H9 (cell line): Measurements from ENCODE around the gene MASP2. TPM values are rescaled to one million over a fixed set of nuclear protein-coding genes. Genes with fewer than 3 reads are reported as not detected.

ENCODE experiments used
- DNase-seq: peaks from one replicate; pipeline ENCODE4 v3.0.0-alpha.2; 2017
- H2AFZ ChIP-seq: one replicate; pipeline ENCODE4 v1.6.1; 2013; ENCODE audit warnings: mild to moderate bottlenecking, low read length, control low read depth, moderate library complexity
- H2AK5ac ChIP-seq: 2 replicates; pipeline ENCODE4 v1.6.1; 2013; ENCODE audit warnings: low read length, control low read depth, mixed read lengths; ENCODE audit not compliant: insufficient read length
- H2BK120ac ChIP-seq: one replicate; pipeline ENCODE4 v1.6.1; 2013; ENCODE audit warnings: low read depth, mild to moderate bottlenecking, low read length, control low read depth, inconsistent platforms; ENCODE audit not compliant: poor library complexity, severe bottlenecking
- H2BK12ac ChIP-seq: 2 replicates; pipeline ENCODE4 v1.6.1; 2013; ENCODE audit warnings: low read length, control low read depth, mixed read lengths, low read depth; ENCODE audit not compliant: insufficient read length
- H2BK15ac ChIP-seq: 2 replicates; pipeline ENCODE4 v1.6.1; 2013; ENCODE audit warnings: low read depth, low read length, control low read depth
- H2BK20ac ChIP-seq: one replicate; pipeline ENCODE4 v1.6.1; 2013; ENCODE audit warnings: low read depth, mild to moderate bottlenecking, low read length, control low read depth, inconsistent platforms; ENCODE audit not compliant: poor library complexity, severe bottlenecking
- H2BK5ac ChIP-seq: 2 replicates; pipeline ENCODE4 v1.6.1; 2013; ENCODE audit warnings: low read length, control low read depth, mixed read lengths; ENCODE audit not compliant: insufficient read length
- H3K14ac ChIP-seq: 2 replicates; pipeline ENCODE4 v1.6.1; 2013; ENCODE audit warnings: low read length, control low read depth; ENCODE audit not compliant: insufficient read depth
- H3K18ac ChIP-seq: 2 replicates; pipeline ENCODE4 v1.6.1; 2013; ENCODE audit warnings: low read depth, mild to moderate bottlenecking, mixed read lengths, low read length, control low read depth; ENCODE audit not compliant: insufficient read length
- H3K23ac ChIP-seq: 2 replicates; pipeline ENCODE4 v1.6.1; 2013; ENCODE audit warnings: low read length, control low read depth, mixed read lengths, low read depth; ENCODE audit not compliant: insufficient read length
- H3K23me2 ChIP-seq: 2 replicates; pipeline ENCODE4 v1.6.1; 2013; ENCODE audit warnings: low read depth, mild to moderate bottlenecking, mixed read lengths, low read length, control low read depth; ENCODE audit not compliant: insufficient read length, poor library complexity, severe bottlenecking
- H3K27ac ChIP-seq: 2 replicates; pipeline ENCODE4 v1.5.1; 2013; ENCODE audit warnings: low read length, control low read depth, mixed read lengths, low read depth; ENCODE audit not compliant: insufficient read length
- H3K27me3 ChIP-seq: 2 replicates; pipeline ENCODE4 v1.6.1; 2013; ENCODE audit warnings: low read length, control low read depth, inconsistent platforms; ENCODE audit not compliant: insufficient read depth
- H3K4ac ChIP-seq: 2 replicates; pipeline ENCODE4 v1.6.1; 2013; ENCODE audit warnings: low read depth, mild to moderate bottlenecking, control low read depth, inconsistent platforms, low read length, moderate library complexity
- H3K4me1 ChIP-seq: 2 replicates; pipeline ENCODE4 v1.6.1; 2013; ENCODE audit warnings: low read length, control low read depth, inconsistent platforms; ENCODE audit not compliant: insufficient read depth
- H3K4me2 ChIP-seq: 2 replicates; pipeline ENCODE4 v1.6.1; 2013; ENCODE audit warnings: low read length, control low read depth, mixed read lengths; ENCODE audit not compliant: insufficient read length, insufficient read depth
- H3K56ac ChIP-seq: 2 replicates; pipeline ENCODE4 v1.6.1; 2013; ENCODE audit warnings: low read depth, mild to moderate bottlenecking, mixed read lengths, low read length, control low read depth; ENCODE audit not compliant: insufficient read length
- H3K79me1 ChIP-seq: 2 replicates; pipeline ENCODE4 v1.6.1; 2013; ENCODE audit warnings: low read depth, mild to moderate bottlenecking, moderate library complexity, low read length, control low read depth, inconsistent platforms; ENCODE audit not compliant: insufficient read depth, poor library complexity, severe bottlenecking
- H3K79me2 ChIP-seq: 2 replicates; pipeline ENCODE4 v1.6.1; 2013; ENCODE audit warnings: low read length, control low read depth, inconsistent platforms; ENCODE audit not compliant: insufficient read depth
- H3K9ac ChIP-seq: 2 replicates; pipeline ENCODE4 v1.6.1; 2013; ENCODE audit warnings: low read length, control low read depth, mixed read lengths; ENCODE audit not compliant: insufficient read length; ENCODE audit errors: extremely low read depth
- H3K9me3 ChIP-seq: one replicate; pipeline ENCODE4 v1.6.1; 2013; ENCODE audit warnings: low read depth, low read length, inconsistent platforms; ENCODE audit not compliant: control insufficient read depth
- H3T11ph ChIP-seq: one replicate; pipeline ENCODE4 v1.6.1; 2013; ENCODE audit warnings: mild to moderate bottlenecking, low read length, control low read depth, inconsistent platforms
- H4K20me1 ChIP-seq: one replicate; pipeline ENCODE4 v1.6.1; 2013; ENCODE audit not compliant: control insufficient read depth, insufficient read length, insufficient read depth
- H4K5ac ChIP-seq: 2 replicates; pipeline ENCODE4 v1.6.1; 2013; ENCODE audit warnings: low read depth, mild to moderate bottlenecking, mixed read lengths, low read length, control low read depth; ENCODE audit not compliant: insufficient read length
- H4K8ac ChIP-seq: replicated peaks from 2 replicates; pipeline ENCODE4 v1.6.1; 2013; ENCODE audit warnings: low read length, control low read depth, mixed read lengths, low read depth; ENCODE audit not compliant: insufficient read length
- H4K91ac ChIP-seq: 2 replicates; pipeline ENCODE4 v1.6.1; 2013; ENCODE audit warnings: low read depth, mild to moderate bottlenecking, moderate library complexity, mixed read lengths, low read length, control low read depth; ENCODE audit not compliant: insufficient read length
- H3K27ac Mint-ChIP-seq, 3 experiments: 2 replicates in 2 of 3; 3 replicates in 1 of 3; pipeline ENCODE4 v1.8.0; 2020 to 2021; ENCODE audit warnings: mixed read lengths in 3 of 3, mild to moderate bottlenecking in 1 of 3, moderate library complexity in 1 of 3
- H3K27me3 Mint-ChIP-seq: 2 replicates; pipeline ENCODE4 v1.8.0; 2021; ENCODE audit warnings: low read depth, mild to moderate bottlenecking, moderate library complexity, mixed read lengths
- H3K36me3 Mint-ChIP-seq, 3 experiments: 2 replicates in 2 of 3; 3 replicates in 1 of 3; pipeline ENCODE4 v1.8.0; 2020 to 2021; ENCODE audit warnings: low read depth in 3 of 3, mixed read lengths in 3 of 3; ENCODE audit not compliant: insufficient read depth in 1 of 3
- H3K4me1 Mint-ChIP-seq, 2 experiments: 2 replicates each; pipeline ENCODE4 v1.8.0; 2020; ENCODE audit warnings: mixed read lengths in 2 of 2
- H3K4me3 Mint-ChIP-seq, 2 experiments: 2 replicates in 1 of 2; 3 replicates in 1 of 2; pipeline ENCODE4 v1.8.0; 2020 to 2021; ENCODE audit warnings: mild to moderate bottlenecking in 2 of 2, mixed read lengths in 2 of 2, moderate library complexity in 1 of 2
- H3K9me3 Mint-ChIP-seq, 2 experiments: 2 replicates in 1 of 2; 3 replicates in 1 of 2; pipeline ENCODE4 v1.8.0; 2020; ENCODE audit warnings: mild to moderate bottlenecking in 2 of 2, mixed read lengths in 2 of 2, moderate library complexity in 1 of 2
- CTCF ChIP-seq: fragments of 200-600 bp; sonication (generic); conservative IDR thresholded peaks from 3 replicates; pipeline ENCODE4 v1.8.0; 2021; ENCODE audit warnings: antibody characterized with exemption, mild to moderate bottlenecking
- WGBS: extraction: QIAGEN DNeasy Blood & Tissue Kit; methylation state at CpG from one replicate; pipeline ENCODE4 v1.1.7; 2013; ENCODE audit warnings: missing lambda C conversion rate, low lambda C conversion rate, mixed read lengths; ENCODE audit not compliant: insufficient read length; ENCODE audit errors: extremely low coverage; 5-methylcytosine and 5-hydroxymethylcytosine counted together
- total RNA-seq: library from RNA; stranded (reverse); gene quantifications from 2 replicates; pipeline ENCODE4 v1.2.1, GENCODE V29; 2021

Gene MASP2
- total RNA-seq, 1 experiment from 2014 or later: 0.46 TPM

- Histone ChIP-seq H3K27ac (no peak overlapping the region), H4K5ac (no peak overlapping the region), H4K8ac (no peak overlapping the region), H2AFZ (no peak overlapping the region), H3K27me3 (no peaks in the 10 kb centered on the region), H2AK5ac (no peak overlapping the region), H3K79me1 (no peaks in the 10 kb centered on the region), H3K23me2 (no peaks in the 10 kb centered on the region), H2BK5ac (no peak overlapping the region), H4K20me1 (no peaks in the 10 kb centered on the region), H3T11ph (no peak overlapping the region), H3K23ac (no peak overlapping the region), H2BK20ac (no peak overlapping the region), H3K14ac (no peak overlapping the region), H3K56ac (no peak overlapping the region), H2BK12ac (no peak overlapping the region), H2BK15ac (no peak overlapping the region), H3K4me2 (no peak overlapping the region), H3K9ac (no peak overlapping the region), H2BK120ac (no peak overlapping the region), H4K91ac (no peak overlapping the region), H3K4me1 (no peaks in the 10 kb centered on the region; the same call in 1 of the 2 replicates), H3K4ac (no peak overlapping the region), H3K18ac (no peak overlapping the region), H3K79me2 (no peaks in the 10 kb centered on the region), H3K9me3 (no peaks in the 10 kb centered on the region)
- Mint-ChIP-seq H3K27ac (no peak overlapping the region; a peak in 1 of 7 replicates), H3K27me3 (no peaks in the 10 kb centered on the region), H3K4me3 (no peak overlapping the region), H3K9me3 (no peaks in the 10 kb centered on the region), H3K4me1 (peaks cover 9 to 29% of the 10 kb centered on the region in 2 experiments), H3K36me3 (peaks cover 21 to 64% (median 49%) of the 10 kb centered on the region in 3 experiments; a peak in 6 of 7 replicates)
- DNase-seq: no peak
- WGBS: no CpG with 5 or more reads among the region's 6 CpGs
- no peak for TF ChIP-seq CTCF
These were observed 19.7 kb downstream of the MASP2 start for GRCh38 chr1:11027316-11027715.
